ENCODE data around the gene LRRC4C.

GRCh38 chr11:40894501-40894900 is 565.0 kb downstream of the LRRC4C start:
- TF ChIP-seq CTCF (IDR thresholded peaks at IDR 0.05) (no peak), POLR2A (IDR thresholded peaks at IDR 0.05) (no peak)
